GM10248 (cell line): Measurements from ENCODE around the gene FTO.

Source experiments
- CTCF ChIA-PET: fragments of 300-600 bp; sonication (Branson Sonifier 250); formaldehyde crosslinking; extraction: SDS; loops from one replicate; lab custom pipeline; 2021; ENCODE audit warnings: antibody characterized with exemption; lab: Yijun Ruan, JAX
- POLR2A ChIA-PET: fragments of 350-650 bp; sonication (Branson Sonifier 250); formaldehyde crosslinking; extraction: SDS; loops from one replicate; lab custom pipeline; 2020; ENCODE audit warnings: antibody characterized with exemption; lab: Yijun Ruan, JAX
- DNase-seq: peaks from one replicate; pipeline ENCODE4 v3.0.0; 2012; ENCODE audit errors: extremely low spot score
- CTCF ChIP-seq: IDR thresholded peaks from 2 replicates; pipeline ENCODE4 v1.5.1; 2012; ENCODE audit warnings: mild to moderate bottlenecking, low read depth; ENCODE audit errors: extremely low read depth, missing control alignments, control extremely low read depth

The FTO gene

GRCh38 chr16:54086791-54087190 lies 382.8 kb downstream of the FTO start:
- POLR2A ChIA-PET: no interaction called here
- DNase-seq: no peak
- no peak for TF ChIP-seq CTCF
- CTCF ChIA-PET: interaction anchor here (1.5 kb wide), 2 partner anchors 14 to 26 kb away, joined by 3 to 4 read pairs; no protein-coding TSS in a partner anchor

GRCh38 chr16:54090602-54091001 lies 386.6 kb downstream of the FTO start:
- CTCF ChIA-PET: no interaction called here

GRCh38 chr16:54093281-54093680 lies 389.3 kb downstream of the FTO start:
- ChIA-PET CTCF (interaction anchor here (1.0 kb wide), 1 partner anchor 10 kb away, joined by 3 read pairs; no protein-coding TSS in a partner anchor), POLR2A (no interaction called here)
- no peak for TF ChIP-seq CTCF
- no peak for DNase-seq

More at GRCh38 chr16:54090602-54091001, 386.6 kb downstream of the FTO start:
- POLR2A ChIA-PET: no interaction called here
- TF ChIP-seq CTCF: no peak
- no peak for DNase-seq

GRCh38 chr16:54094641-54095040 lies 390.7 kb downstream of the FTO start:
- no peak for TF ChIP-seq CTCF

GRCh38 chr16:54096607-54097006 lies 392.7 kb downstream of the FTO start:
- DNase-seq: no peak
- ChIA-PET CTCF (no interaction called here), POLR2A (no interaction called here)
- no peak for TF ChIP-seq CTCF

More at GRCh38 chr16:54094641-54095040, 390.7 kb downstream of the FTO start:
- DNase-seq: no peak
- CTCF ChIA-PET: no interaction called here
- POLR2A ChIA-PET: no interaction called here

- CTCF ChIA-PET: no interaction called here
- POLR2A ChIA-PET: no interaction called here
- no peak for TF ChIP-seq CTCF
- no peak for DNase-seq
Measured at GRCh38 chr16:54097774-54098173, 393.8 kb downstream of the FTO start.
